H9 (cell line): ENCODE measurements around the gene CMTM8. TPM values are rescaled to one million over a fixed set of nuclear protein-coding genes. Genes with fewer than 3 reads are reported as not detected.

Experiments
- DNase-seq: peaks from one replicate; pipeline ENCODE4 v3.0.0-alpha.2; 2017
- H2AFZ ChIP-seq: one replicate; pipeline ENCODE4 v1.6.1; 2013; ENCODE audit warnings: mild to moderate bottlenecking, low read length, control low read depth, moderate library complexity
- H2AK5ac ChIP-seq: 2 replicates; pipeline ENCODE4 v1.6.1; 2013; ENCODE audit warnings: low read length, control low read depth, mixed read lengths; ENCODE audit not compliant: insufficient read length
- H2BK120ac ChIP-seq: one replicate; pipeline ENCODE4 v1.6.1; 2013; ENCODE audit warnings: low read depth, mild to moderate bottlenecking, low read length, control low read depth, inconsistent platforms; ENCODE audit not compliant: poor library complexity, severe bottlenecking
- H2BK12ac ChIP-seq: 2 replicates; pipeline ENCODE4 v1.6.1; 2013; ENCODE audit warnings: low read length, control low read depth, mixed read lengths, low read depth; ENCODE audit not compliant: insufficient read length
- H2BK15ac ChIP-seq: 2 replicates; pipeline ENCODE4 v1.6.1; 2013; ENCODE audit warnings: low read depth, low read length, control low read depth
- H2BK20ac ChIP-seq: one replicate; pipeline ENCODE4 v1.6.1; 2013; ENCODE audit warnings: low read depth, mild to moderate bottlenecking, low read length, control low read depth, inconsistent platforms; ENCODE audit not compliant: poor library complexity, severe bottlenecking
- H2BK5ac ChIP-seq: 2 replicates; pipeline ENCODE4 v1.6.1; 2013; ENCODE audit warnings: low read length, control low read depth, mixed read lengths; ENCODE audit not compliant: insufficient read length
- H3K14ac ChIP-seq: 2 replicates; pipeline ENCODE4 v1.6.1; 2013; ENCODE audit warnings: low read length, control low read depth; ENCODE audit not compliant: insufficient read depth
- H3K18ac ChIP-seq: 2 replicates; pipeline ENCODE4 v1.6.1; 2013; ENCODE audit warnings: low read depth, mild to moderate bottlenecking, mixed read lengths, low read length, control low read depth; ENCODE audit not compliant: insufficient read length
- H3K23ac ChIP-seq: 2 replicates; pipeline ENCODE4 v1.6.1; 2013; ENCODE audit warnings: low read length, control low read depth, mixed read lengths, low read depth; ENCODE audit not compliant: insufficient read length
- H3K23me2 ChIP-seq: 2 replicates; pipeline ENCODE4 v1.6.1; 2013; ENCODE audit warnings: low read depth, mild to moderate bottlenecking, mixed read lengths, low read length, control low read depth; ENCODE audit not compliant: insufficient read length, poor library complexity, severe bottlenecking
- H3K27ac ChIP-seq: 2 replicates; pipeline ENCODE4 v1.5.1; 2013; ENCODE audit warnings: low read length, control low read depth, mixed read lengths, low read depth; ENCODE audit not compliant: insufficient read length
- H3K27me3 ChIP-seq: 2 replicates; pipeline ENCODE4 v1.6.1; 2013; ENCODE audit warnings: low read length, control low read depth, inconsistent platforms; ENCODE audit not compliant: insufficient read depth
- H3K4ac ChIP-seq: 2 replicates; pipeline ENCODE4 v1.6.1; 2013; ENCODE audit warnings: low read depth, mild to moderate bottlenecking, control low read depth, inconsistent platforms, low read length, moderate library complexity
- H3K4me1 ChIP-seq: 2 replicates; pipeline ENCODE4 v1.6.1; 2013; ENCODE audit warnings: low read length, control low read depth, inconsistent platforms; ENCODE audit not compliant: insufficient read depth
- H3K4me2 ChIP-seq: 2 replicates; pipeline ENCODE4 v1.6.1; 2013; ENCODE audit warnings: low read length, control low read depth, mixed read lengths; ENCODE audit not compliant: insufficient read length, insufficient read depth
- H3K56ac ChIP-seq: 2 replicates; pipeline ENCODE4 v1.6.1; 2013; ENCODE audit warnings: low read depth, mild to moderate bottlenecking, mixed read lengths, low read length, control low read depth; ENCODE audit not compliant: insufficient read length
- H3K79me1 ChIP-seq: 2 replicates; pipeline ENCODE4 v1.6.1; 2013; ENCODE audit warnings: low read depth, mild to moderate bottlenecking, moderate library complexity, low read length, control low read depth, inconsistent platforms; ENCODE audit not compliant: insufficient read depth, poor library complexity, severe bottlenecking
- H3K79me2 ChIP-seq: 2 replicates; pipeline ENCODE4 v1.6.1; 2013; ENCODE audit warnings: low read length, control low read depth, inconsistent platforms; ENCODE audit not compliant: insufficient read depth
- H3K9ac ChIP-seq: 2 replicates; pipeline ENCODE4 v1.6.1; 2013; ENCODE audit warnings: low read length, control low read depth, mixed read lengths; ENCODE audit not compliant: insufficient read length; ENCODE audit errors: extremely low read depth
- H3K9me3 ChIP-seq: one replicate; pipeline ENCODE4 v1.6.1; 2013; ENCODE audit warnings: low read depth, low read length, inconsistent platforms; ENCODE audit not compliant: control insufficient read depth
- H3T11ph ChIP-seq: one replicate; pipeline ENCODE4 v1.6.1; 2013; ENCODE audit warnings: mild to moderate bottlenecking, low read length, control low read depth, inconsistent platforms
- H4K20me1 ChIP-seq: one replicate; pipeline ENCODE4 v1.6.1; 2013; ENCODE audit not compliant: control insufficient read depth, insufficient read length, insufficient read depth
- H4K5ac ChIP-seq: 2 replicates; pipeline ENCODE4 v1.6.1; 2013; ENCODE audit warnings: low read depth, mild to moderate bottlenecking, mixed read lengths, low read length, control low read depth; ENCODE audit not compliant: insufficient read length
- H4K8ac ChIP-seq: replicated peaks from 2 replicates; pipeline ENCODE4 v1.6.1; 2013; ENCODE audit warnings: low read length, control low read depth, mixed read lengths, low read depth; ENCODE audit not compliant: insufficient read length
- H4K91ac ChIP-seq: 2 replicates; pipeline ENCODE4 v1.6.1; 2013; ENCODE audit warnings: low read depth, mild to moderate bottlenecking, moderate library complexity, mixed read lengths, low read length, control low read depth; ENCODE audit not compliant: insufficient read length
- H3K27ac Mint-ChIP-seq, 3 experiments: 2 replicates in 2 of 3; 3 replicates in 1 of 3; pipeline ENCODE4 v1.8.0; 2020 to 2021; ENCODE audit warnings: mixed read lengths in 3 of 3, mild to moderate bottlenecking in 1 of 3, moderate library complexity in 1 of 3
- H3K27me3 Mint-ChIP-seq: 2 replicates; pipeline ENCODE4 v1.8.0; 2021; ENCODE audit warnings: low read depth, mild to moderate bottlenecking, moderate library complexity, mixed read lengths
- H3K36me3 Mint-ChIP-seq, 3 experiments: 2 replicates in 2 of 3; 3 replicates in 1 of 3; pipeline ENCODE4 v1.8.0; 2020 to 2021; ENCODE audit warnings: low read depth in 3 of 3, mixed read lengths in 3 of 3; ENCODE audit not compliant: insufficient read depth in 1 of 3
- H3K4me1 Mint-ChIP-seq, 2 experiments: 2 replicates each; pipeline ENCODE4 v1.8.0; 2020; ENCODE audit warnings: mixed read lengths in 2 of 2
- H3K4me3 Mint-ChIP-seq, 2 experiments: 2 replicates in 1 of 2; 3 replicates in 1 of 2; pipeline ENCODE4 v1.8.0; 2020 to 2021; ENCODE audit warnings: mild to moderate bottlenecking in 2 of 2, mixed read lengths in 2 of 2, moderate library complexity in 1 of 2
- H3K9me3 Mint-ChIP-seq, 2 experiments: 2 replicates in 1 of 2; 3 replicates in 1 of 2; pipeline ENCODE4 v1.8.0; 2020; ENCODE audit warnings: mild to moderate bottlenecking in 2 of 2, mixed read lengths in 2 of 2, moderate library complexity in 1 of 2
- WGBS: extraction: QIAGEN DNeasy Blood & Tissue Kit; methylation state at CpG from one replicate; pipeline ENCODE4 v1.1.7; 2013; ENCODE audit warnings: missing lambda C conversion rate, low lambda C conversion rate, mixed read lengths; ENCODE audit not compliant: insufficient read length; ENCODE audit errors: extremely low coverage; 5-methylcytosine and 5-hydroxymethylcytosine counted together
- total RNA-seq: library from RNA; stranded (reverse); gene quantifications from 2 replicates; pipeline ENCODE4 v1.2.1, GENCODE V29; 2021
- TF ChIP-seq, protein P1 (sequence below): fragments of 200-600 bp; sonication (generic); conservative IDR thresholded peaks from 3 replicates; pipeline ENCODE4 v1.8.0; 2021; ENCODE audit warnings: antibody characterized with exemption, mild to moderate bottlenecking

CMTM8 gene
- total RNA-seq, 1 experiment from 2014 or later: 4.0 TPM

- Histone ChIP-seq H3K4me1 (peaks cover 4% of the 10 kb centered on the region; the same call in 1 of the 2 replicates), H3K9me3 (no peaks in the 10 kb centered on the region)
- DNase-seq: no peak
These were observed 1.1 kb downstream of the CMTM8 start for GRCh38 chr3:32239307-32240158.

More at GRCh38 chr3:32239307-32240158, 1.1 kb downstream of the CMTM8 start:
- peaks cover 4% of the 10 kb centered on the region; the same call in 1 of the 2 replicates for H3K27me3 ChIP-seq
- no peak overlapping the region for H4K91ac ChIP-seq
- peak overlapping the region; percentile 60 for H3K4me2 ChIP-seq
- no peak overlapping the region for H3K9ac ChIP-seq
- H4K8ac ChIP-seq: no peak overlapping the region
- H3K27ac ChIP-seq: no peak overlapping the region
- H2AK5ac ChIP-seq: no peak overlapping the region
- no peak overlapping the region for H2BK120ac ChIP-seq
- Mint-ChIP-seq H3K9me3 (peaks cover 13 to 15% of the 10 kb centered on the region in 2 experiments), H3K4me1 (peaks cover 22 to 29% of the 10 kb centered on the region in 2 experiments), H3K27me3 (peaks cover 42% of the 10 kb centered on the region), H3K36me3 (peaks cover 0 to 19% (median 10%) of the 10 kb centered on the region in 3 experiments; a peak in 6 of 7 replicates), H3K4me3 (peak overlapping the region; percentile 83 to 88), H3K27ac (no peak overlapping the region)
- no peak overlapping the region for H2BK12ac ChIP-seq
- H3K56ac ChIP-seq: no peak overlapping the region
- no peak overlapping the region for H3K14ac ChIP-seq
- no peak overlapping the region for H3K23ac ChIP-seq
- H3K4ac ChIP-seq: no peak overlapping the region
- TF ChIP-seq, protein P1, sequence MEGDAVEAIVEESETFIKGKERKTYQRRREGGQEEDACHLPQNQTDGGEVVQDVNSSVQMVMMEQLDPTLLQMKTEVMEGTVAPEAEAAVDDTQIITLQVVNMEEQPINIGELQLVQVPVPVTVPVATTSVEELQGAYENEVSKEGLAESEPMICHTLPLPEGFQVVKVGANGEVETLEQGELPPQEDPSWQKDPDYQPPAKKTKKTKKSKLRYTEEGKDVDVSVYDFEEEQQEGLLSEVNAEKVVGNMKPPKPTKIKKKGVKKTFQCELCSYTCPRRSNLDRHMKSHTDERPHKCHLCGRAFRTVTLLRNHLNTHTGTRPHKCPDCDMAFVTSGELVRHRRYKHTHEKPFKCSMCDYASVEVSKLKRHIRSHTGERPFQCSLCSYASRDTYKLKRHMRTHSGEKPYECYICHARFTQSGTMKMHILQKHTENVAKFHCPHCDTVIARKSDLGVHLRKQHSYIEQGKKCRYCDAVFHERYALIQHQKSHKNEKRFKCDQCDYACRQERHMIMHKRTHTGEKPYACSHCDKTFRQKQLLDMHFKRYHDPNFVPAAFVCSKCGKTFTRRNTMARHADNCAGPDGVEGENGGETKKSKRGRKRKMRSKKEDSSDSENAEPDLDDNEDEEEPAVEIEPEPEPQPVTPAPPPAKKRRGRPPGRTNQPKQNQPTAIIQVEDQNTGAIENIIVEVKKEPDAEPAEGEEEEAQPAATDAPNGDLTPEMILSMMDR: no peak
- H3T11ph ChIP-seq: no peak overlapping the region
- H2BK15ac ChIP-seq: no peak overlapping the region
- no peaks in the 10 kb centered on the region for H3K79me1 ChIP-seq
- no peaks in the 10 kb centered on the region for H4K20me1 ChIP-seq
- no peak overlapping the region for H2BK20ac ChIP-seq
- no CpG with 5 or more reads among the region's 12 CpGs for WGBS
- peaks cover 13% of the 10 kb centered on the region for H3K23me2 ChIP-seq
- H2AFZ ChIP-seq: no peak overlapping the region
- H3K18ac ChIP-seq: no peak overlapping the region
- no peak overlapping the region for H2BK5ac ChIP-seq
- H3K79me2 ChIP-seq: peaks cover 3% of the 10 kb centered on the region; the same call in 1 of the 2 replicates
- no peak overlapping the region for H4K5ac ChIP-seq
